HUES64 (cell line): ENCODE measurements around the gene LEMD2. TPM values are rescaled to one million over a fixed set of nuclear protein-coding genes. Genes with fewer than 3 reads are reported as not detected.
"Not testable (repeated sequence)": the region's sequence is repeated elsewhere in the genome, so short reads cannot be mapped to it uniquely, and the experiment has no call there.

ENCODE experiments used
- H3K27ac ChIP-seq: 2 replicates; pipeline ENCODE4 v1.7.0; 2013; ENCODE audit warnings: low read depth, low read length, inconsistent platforms
- H3K27me3 ChIP-seq: 2 replicates; pipeline ENCODE4 v1.6.1; 2013; ENCODE audit warnings: mild to moderate bottlenecking, low read length; ENCODE audit not compliant: insufficient read depth
- H3K36me3 ChIP-seq: 2 replicates; pipeline ENCODE4 v1.6.1; 2013; ENCODE audit warnings: mild to moderate bottlenecking, low read length; ENCODE audit not compliant: insufficient read depth
- H3K4me1 ChIP-seq: 2 replicates; pipeline ENCODE4 v1.6.1; 2013; ENCODE audit warnings: mild to moderate bottlenecking, low read length, moderate library complexity; ENCODE audit not compliant: insufficient read depth
- H3K4me3 ChIP-seq: 2 replicates; pipeline ENCODE4 v1.5.1; 2013; ENCODE audit warnings: mild to moderate bottlenecking, low read length, moderate library complexity
- H3K9ac ChIP-seq: 2 replicates; pipeline ENCODE4 v1.6.1; 2013; ENCODE audit warnings: mild to moderate bottlenecking, low read depth, low read length
- H3K9me3 ChIP-seq: 2 replicates; pipeline ENCODE4 v1.6.1; 2013; ENCODE audit warnings: low read depth, low read length; ENCODE audit not compliant: insufficient read depth
- WGBS: fragments of 150-250, 120-280 bp; methylation state at CpG from one replicate; pipeline ENCODE4 v1.1.7; 2013; ENCODE audit warnings: missing lambda C conversion rate; 5-methylcytosine and 5-hydroxymethylcytosine counted together
- polyA plus RNA-seq, 2 experiments: library from polyadenylated mRNA; stranded (reverse); fragments of 50-300 nt; gene quantifications; one replicate each; pipeline ENCODE4 v1.2.3, GENCODE V29; 2013

Gene LEMD2
- 34.2 TPM for polyA plus RNA-seq (2013, experiment 1 of 2)
- 32.4 TPM for polyA plus RNA-seq (2013, experiment 2 of 2)

DNA sequence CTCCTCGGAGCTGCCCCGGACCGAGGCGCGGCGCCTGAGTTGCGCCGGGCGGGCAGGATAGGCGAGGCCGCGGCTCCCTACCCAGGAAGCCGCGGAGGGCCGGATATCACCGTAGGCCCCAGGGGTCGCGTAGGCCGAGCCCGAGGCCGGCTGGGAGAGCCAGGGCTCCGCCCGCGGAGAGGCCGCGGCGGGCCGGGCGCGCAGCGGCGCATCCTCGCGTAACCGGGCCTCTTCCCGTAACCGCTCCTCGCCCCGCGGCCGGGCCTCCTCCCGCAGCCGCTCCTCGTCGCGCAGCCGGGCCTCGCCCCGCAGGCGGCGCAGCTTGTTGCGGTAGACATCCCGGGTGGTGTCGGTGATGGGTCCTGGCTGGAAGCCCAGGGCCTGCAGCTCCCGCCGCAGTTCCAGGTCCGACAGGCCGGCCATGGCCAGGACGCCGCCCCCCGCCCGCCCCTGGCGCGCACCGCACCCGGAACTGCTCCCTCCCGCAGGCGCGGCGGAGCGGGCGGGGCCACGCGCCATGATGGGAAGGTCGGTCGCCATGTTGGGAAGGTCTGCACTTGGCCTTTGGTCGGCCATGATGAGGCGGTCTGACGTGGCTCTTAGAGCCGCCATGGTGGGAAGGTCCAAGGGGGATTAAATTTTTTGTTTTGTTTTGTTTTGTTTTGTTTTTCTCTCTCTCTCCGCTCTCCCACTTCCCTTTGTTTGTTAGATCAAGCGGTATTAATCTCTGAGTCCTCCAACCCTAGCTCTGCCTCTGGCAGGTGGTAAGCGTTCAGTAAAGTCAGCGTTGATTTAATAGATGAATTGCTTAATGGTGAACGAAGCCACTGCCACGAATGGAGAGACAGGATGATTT is at the start of gene LEMD2:
Gene LEMD2 (minus strand): TSS at position 437 of the 856 bp plus-strand sequence. CDS start 14 bp downstream, at position 423.
- H3K27ac ChIP-seq = peak within 1 kb of the TSS; percentile 80
- peak within 1 kb of the TSS; percentile 86 for H3K9ac ChIP-seq
- H3K36me3 ChIP-seq = peaks cover 21% of the 10 kb centered on the region
- WGBS = 5% methylated on average over 86 of the region's 86 CpGs
- H3K4me1 ChIP-seq = peaks cover 60% of the 10 kb centered on the region
- peak within 1 kb of the TSS; percentile 83 for H3K4me3 ChIP-seq
- H3K27me3 ChIP-seq = no peaks in the 10 kb centered on the region
- H3K9me3 ChIP-seq = no peaks in the 10 kb centered on the region

DNA sequence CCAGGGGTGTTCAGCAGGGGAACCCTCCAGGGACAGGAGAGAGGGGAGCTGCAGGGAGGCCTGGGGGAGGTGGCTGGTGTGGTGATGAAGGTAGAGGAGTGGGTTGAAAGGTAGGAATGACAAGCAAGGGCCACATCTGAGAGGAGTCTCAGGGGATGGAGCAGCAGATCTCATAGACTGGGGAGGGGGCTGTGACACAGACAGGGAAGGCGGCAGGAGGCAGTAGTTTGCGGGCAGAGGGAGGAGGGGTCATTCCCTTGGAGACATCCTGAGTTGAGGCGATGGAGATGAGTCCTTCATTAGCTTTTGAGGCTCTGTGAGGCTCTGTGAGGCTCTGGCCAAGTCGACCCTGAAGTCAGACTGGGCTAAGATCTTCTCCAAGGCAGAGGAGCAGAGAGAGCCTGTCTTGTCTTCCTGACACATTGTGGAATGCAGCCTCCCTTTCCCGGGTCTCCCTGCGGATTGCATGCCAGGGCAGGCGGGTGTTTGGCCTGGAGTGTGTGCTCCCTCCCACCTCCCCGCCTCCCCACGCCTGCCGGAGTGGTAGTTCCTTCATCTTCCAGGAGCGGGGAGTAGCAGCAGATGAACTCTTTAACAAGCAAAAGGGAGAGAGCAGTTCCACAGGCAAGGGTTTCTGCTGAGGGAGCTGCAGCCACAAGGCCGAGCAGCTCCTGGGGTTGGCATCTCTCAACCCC is 49.2 kb upstream of the LEMD2 start:
- peaks cover 28% of the 10 kb centered on the region for H3K4me1 ChIP-seq
- H3K9me3 ChIP-seq = peaks cover 4% of the 10 kb centered on the region; the same call in 1 of the 2 replicates
- H3K9ac ChIP-seq = no peak overlapping the region
- H3K36me3 ChIP-seq = no peaks in the 10 kb centered on the region
- no peaks in the 10 kb centered on the region for H3K27me3 ChIP-seq
- no peak overlapping the region for H3K4me3 ChIP-seq
- H3K27ac ChIP-seq = no peak overlapping the region
- 24% methylated on average over 12 of the region's 12 CpGs for WGBS

DNA sequence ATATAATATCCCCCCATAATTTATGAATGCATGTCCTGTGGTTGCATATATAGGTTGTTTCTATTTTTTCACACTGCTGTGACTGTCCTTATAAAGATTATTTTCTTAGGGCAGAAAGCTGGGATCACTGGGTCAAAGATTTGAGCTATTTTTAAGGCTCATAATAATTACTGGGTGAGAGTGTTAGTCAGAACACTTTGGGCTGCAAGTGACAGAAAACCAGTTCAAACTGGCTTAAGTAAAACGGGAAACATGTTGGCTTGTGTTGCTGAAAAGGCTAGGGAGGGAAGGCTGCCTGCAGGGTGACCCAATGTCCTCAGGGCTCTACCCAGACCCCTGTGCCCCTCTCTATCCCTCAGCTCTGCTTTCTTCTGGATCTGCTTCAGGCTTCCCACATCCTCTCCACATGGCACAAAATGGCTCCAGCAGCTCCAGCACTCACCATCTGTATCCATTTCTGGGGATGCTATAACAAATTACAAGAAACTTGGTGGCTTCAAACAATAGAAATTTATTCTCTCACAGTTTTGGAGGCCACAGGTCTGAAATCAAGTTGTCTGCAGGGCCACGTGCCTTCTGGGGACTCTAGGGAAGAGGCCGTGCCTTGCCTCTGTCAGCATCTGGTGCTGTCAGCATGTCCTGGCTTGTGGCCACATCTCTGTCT is 48.0 kb upstream of the LEMD2 start:
- no peaks in the 10 kb centered on the region for H3K36me3 ChIP-seq

DNA sequence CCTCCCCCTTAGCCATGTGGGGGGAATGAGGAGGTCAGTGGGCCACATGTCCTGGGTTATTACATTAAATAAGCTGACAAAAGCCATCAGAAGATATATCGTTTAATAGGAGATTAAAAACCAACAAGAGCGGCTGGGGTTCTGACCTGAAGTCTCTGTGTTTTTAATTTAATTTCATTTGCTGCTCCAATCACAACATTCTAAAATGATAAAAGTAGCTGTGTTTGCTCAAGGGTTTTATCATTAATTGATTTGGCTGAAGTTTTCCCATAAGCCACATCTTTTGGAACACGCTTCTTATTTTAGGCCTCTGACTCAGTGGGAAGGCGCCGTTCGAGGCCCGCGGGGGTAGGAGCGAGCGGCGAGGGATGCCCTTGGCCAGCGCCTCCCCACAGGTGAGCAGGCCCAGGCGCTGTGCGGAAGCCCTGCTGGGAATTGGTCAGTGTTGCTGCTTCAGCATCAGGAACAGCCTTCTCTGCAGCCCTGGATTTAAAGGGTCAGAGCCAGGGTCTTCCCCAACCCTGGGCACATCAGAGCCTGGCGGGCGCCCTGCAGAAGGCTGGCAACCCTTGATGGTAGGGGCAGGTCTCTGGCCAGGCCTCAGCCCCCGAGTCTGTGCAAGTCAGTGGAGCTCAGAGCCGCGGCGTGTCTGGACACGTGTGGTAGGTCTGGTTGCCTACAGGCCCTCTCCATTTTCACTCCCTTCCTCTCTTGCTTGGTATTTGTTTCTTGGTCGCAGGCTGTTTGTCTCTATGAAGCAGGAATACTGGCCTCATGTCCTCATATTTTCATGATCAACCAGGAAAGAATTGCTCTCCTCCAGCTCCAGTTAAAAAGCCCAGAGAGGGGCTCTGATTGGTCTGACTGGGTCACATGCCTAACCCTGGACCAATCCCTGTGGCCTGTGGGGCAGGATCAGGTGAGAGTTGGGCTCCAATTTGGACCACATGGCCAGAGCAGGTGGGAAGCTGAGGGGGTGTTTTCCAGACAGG is 45.8 kb upstream of the LEMD2 start:
- H3K36me3 ChIP-seq = no peaks in the 10 kb centered on the region
- 94% methylated on average over 22 of the region's 22 CpGs for WGBS

More for the DNA sequence above, 48.0 kb upstream of the LEMD2 start:
- 93% methylated on average over 3 of the region's 3 CpGs for WGBS
- no peaks in the 10 kb centered on the region for H3K27me3 ChIP-seq
- H3K4me1 ChIP-seq = peaks cover 28% of the 10 kb centered on the region
- no peak overlapping the region for H3K9ac ChIP-seq
- H3K4me3 ChIP-seq = no peak overlapping the region
- no peak overlapping the region for H3K27ac ChIP-seq
- peaks cover 4% of the 10 kb centered on the region; the same call in 1 of the 2 replicates for H3K9me3 ChIP-seq

DNA sequence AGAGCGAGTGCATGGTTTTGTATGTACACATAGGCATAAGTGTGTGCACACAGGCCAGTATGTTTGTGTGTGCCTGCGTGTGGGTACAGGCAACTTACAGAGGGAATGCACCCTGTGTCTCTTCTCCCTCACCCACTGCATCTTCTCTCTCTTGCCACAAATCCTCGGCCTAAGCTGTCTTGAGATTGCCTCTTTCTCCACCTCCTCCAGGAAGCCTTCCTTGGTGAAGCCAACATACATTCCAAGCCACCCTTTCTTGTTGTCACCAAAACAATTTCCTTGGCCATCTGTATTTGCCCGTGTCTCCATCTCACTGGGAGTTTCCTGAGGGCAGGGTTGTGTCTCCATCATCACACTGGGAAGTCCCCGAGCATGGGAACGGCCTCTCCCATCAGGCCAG is 44.7 kb upstream of the LEMD2 start:
- WGBS = 93% methylated on average over 6 of the region's 6 CpGs
- Histone ChIP-seq H3K27ac (no peak overlapping the region), H3K9me3 (peaks cover 4% of the 10 kb centered on the region; the same call in 1 of the 2 replicates)

More for the DNA sequence above, 45.8 kb upstream of the LEMD2 start:
- H3K27me3 ChIP-seq = no peaks in the 10 kb centered on the region
- H3K27ac ChIP-seq = no peak overlapping the region
- no peak overlapping the region for H3K4me3 ChIP-seq
- H3K9ac ChIP-seq = no peak overlapping the region
- H3K4me1 ChIP-seq = peaks cover 21% of the 10 kb centered on the region
- H3K9me3 ChIP-seq = peaks cover 4% of the 10 kb centered on the region; the same call in 1 of the 2 replicates

DNA sequence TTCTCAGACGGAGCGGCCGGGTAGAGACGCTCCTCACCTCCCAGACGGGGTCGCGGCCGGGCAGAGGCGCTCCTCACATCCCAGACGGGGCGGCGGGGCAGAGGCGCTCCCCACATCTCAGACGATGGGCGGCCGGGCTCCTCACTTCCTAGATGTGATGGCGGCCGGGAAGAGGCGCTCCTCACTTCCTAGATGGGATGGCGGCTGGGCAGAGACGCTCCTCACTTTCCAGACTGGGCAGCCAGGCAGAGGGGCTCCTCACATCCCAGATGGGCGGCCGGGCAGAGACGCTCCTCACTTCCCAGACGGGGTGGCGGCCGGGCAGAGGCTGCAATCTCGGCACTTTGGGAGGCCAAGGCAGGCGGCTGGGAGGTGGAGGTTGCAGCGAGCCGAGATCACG is 43.9 kb upstream of the LEMD2 start:
- not testable (repeated sequence) for H3K9me3 ChIP-seq, H3K27me3 ChIP-seq, H3K36me3 ChIP-seq, H3K9ac ChIP-seq, H3K27ac ChIP-seq, H3K4me3 ChIP-seq
- WGBS = 96% methylated on average over 24 of the region's 32 CpGs
- H3K4me1 ChIP-seq = peaks cover 12% of the 10 kb centered on the region; the same call in 1 of the 2 replicates

More for the DNA sequence above, 44.7 kb upstream of the LEMD2 start:
- Histone ChIP-seq H3K27me3 (no peaks in the 10 kb centered on the region), H3K4me1 (peaks cover 17% of the 10 kb centered on the region; the same call in 1 of the 2 replicates), H3K9ac (no peak overlapping the region), H3K4me3 (no peak overlapping the region), H3K36me3 (no peaks in the 10 kb centered on the region)

DNA sequence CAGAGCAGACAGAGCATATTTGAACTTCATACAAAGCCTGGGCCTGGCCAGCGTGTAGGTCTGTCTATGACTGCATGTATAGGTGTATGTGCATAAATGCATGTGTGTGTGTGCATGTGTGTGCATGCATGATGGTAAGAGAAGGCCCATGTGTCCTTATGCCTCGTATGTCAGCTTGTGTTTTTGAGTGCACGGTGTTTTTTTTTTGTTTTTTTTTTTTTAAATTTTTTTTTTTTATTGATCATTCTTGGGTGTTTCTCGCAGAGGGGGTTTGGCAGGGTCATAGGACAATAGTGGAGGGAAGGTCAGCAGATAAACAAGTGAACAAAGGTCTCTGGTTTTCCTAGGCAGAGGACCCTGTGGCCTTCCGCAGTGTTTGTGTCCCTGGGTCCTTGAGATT is 42.8 kb upstream of the LEMD2 start:
- not testable (repeated sequence) for H3K4me1 ChIP-seq, H3K9me3 ChIP-seq, H3K27ac ChIP-seq, H3K9ac ChIP-seq, H3K36me3 ChIP-seq, H3K27me3 ChIP-seq, H3K4me3 ChIP-seq
- 86% methylated on average over 3 of the region's 5 CpGs for WGBS

DNA sequence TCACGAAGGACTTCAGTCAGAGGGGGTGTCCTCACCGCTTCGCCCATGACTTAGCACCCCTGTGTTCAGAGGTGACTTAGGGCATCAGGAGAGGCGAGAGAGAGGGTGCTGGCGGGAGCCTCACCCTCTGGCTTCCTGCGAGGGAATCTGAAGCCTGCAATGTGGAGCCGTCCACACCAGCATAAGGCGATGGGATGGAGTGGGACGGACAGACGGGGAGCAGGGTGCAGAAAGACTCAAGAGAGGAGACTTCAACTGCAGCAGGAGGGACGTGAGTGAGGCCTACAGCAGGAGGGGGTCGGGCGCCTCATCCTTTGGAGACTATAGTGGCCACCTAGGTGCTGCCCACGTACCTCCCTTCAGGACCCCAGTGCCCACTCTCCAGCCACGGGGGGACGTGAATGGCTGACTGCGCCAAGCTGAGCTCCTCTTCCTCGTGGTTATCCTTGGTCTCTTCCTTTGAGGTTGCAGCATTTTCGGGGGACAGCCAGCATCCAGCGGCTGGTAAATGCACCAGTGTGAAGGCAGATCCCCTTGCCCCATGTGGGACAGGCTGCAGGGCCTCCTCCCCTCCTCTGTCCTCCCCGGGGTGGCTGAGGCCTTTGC is 41.8 kb upstream of the LEMD2 start:
- Histone ChIP-seq H3K27me3 (no peaks in the 10 kb centered on the region), H3K9ac (no peak overlapping the region), H3K27ac (no peak overlapping the region), H3K9me3 (no peaks in the 10 kb centered on the region), H3K4me3 (no peak overlapping the region), H3K4me1 (peaks cover 9% of the 10 kb centered on the region; the same call in 1 of the 2 replicates), H3K36me3 (no peaks in the 10 kb centered on the region)
- 90% methylated on average over 21 of the region's 21 CpGs for WGBS

DNA sequence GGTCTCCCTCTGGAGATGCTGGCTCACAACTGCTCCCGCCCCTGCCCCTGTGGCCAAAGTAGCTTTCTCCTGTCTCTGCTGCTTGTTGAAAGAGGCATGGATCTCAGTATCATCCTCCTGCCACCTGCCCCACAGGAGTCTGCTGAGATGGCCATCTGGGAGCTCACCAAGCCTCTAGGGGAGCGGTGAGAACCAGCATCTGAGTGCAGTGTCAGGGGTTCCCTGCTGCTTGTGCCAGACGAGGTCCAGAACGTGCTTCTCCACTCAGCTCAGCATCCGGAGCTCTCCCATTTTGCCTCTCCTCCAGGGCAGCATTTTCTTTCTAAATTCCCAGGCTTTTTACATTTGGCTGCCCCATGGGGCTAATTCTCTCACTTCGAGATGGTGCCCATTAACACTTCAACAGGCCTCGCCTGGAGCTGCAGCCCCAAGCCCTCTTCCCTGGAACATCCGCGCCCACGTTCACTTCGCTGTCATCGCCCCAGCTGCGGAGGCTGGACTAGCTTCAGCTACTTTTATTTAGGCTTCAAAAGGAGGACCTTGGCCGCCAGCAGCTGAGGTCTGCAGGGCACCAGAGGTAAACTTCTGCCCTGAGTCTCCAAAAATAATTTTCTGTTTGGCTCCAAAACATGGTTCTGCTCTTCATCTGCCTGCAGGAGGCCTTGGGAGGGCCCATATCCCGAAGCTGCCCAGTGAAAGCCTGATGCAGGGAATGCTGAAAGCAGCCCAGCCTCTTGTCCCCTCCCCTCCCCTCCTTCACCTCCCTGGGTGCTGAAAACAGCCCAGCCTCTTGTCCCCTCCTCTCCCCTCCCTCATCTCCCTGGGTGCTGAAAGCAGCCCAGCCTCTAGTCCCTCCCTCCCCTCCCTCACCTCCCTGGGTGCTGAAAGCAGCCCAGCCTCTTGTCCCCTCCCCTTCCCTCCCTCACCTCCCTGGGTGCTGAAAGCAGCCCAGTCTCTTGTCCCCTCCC is 40.1 kb upstream of the LEMD2 start:
- H3K4me3 ChIP-seq = no peak overlapping the region
- no peaks in the 10 kb centered on the region for H3K9me3 ChIP-seq
- H3K27ac ChIP-seq = peak overlapping the region; percentile 38; the same call in 1 of the 2 replicates
- no peaks in the 10 kb centered on the region for H3K36me3 ChIP-seq
- H3K4me1 ChIP-seq = peaks cover 9% of the 10 kb centered on the region; the same call in 1 of the 2 replicates
- H3K9ac ChIP-seq = no peak overlapping the region
- 14% methylated on average over 15 of the region's 15 CpGs for WGBS
- H3K27me3 ChIP-seq = no peaks in the 10 kb centered on the region
